Gastroesophageal sphincter (tissue), 4 donors: Measurements from ENCODE around the gene CRYL1. TPM values are rescaled to one million over a fixed set of nuclear protein-coding genes. Genes with fewer than 3 reads are reported as not detected.

Experiments
- ATAC-seq: fragments of 150-250 bp; one replicate; pipeline ENCODE4 v1.9.1; 2016; ENCODE audit warnings: mild to moderate bottlenecking, moderate library complexity
- H3K27ac ChIP-seq, 4 donors: fragments of 200-600 bp; sonication (generic) in 3 of 4; 1 replicate in 3 of 4; 2 replicates in 1 of 4; pipeline ENCODE4 v1.5.1; 2016 to 2019
- H3K27me3 ChIP-seq: fragments of 200-600 bp; sonication (generic); one replicate; pipeline ENCODE4 v1.5.1; 2019
- H3K36me3 ChIP-seq, 2 donors: fragments of 200-600 bp; sonication (generic); one replicate each; pipeline ENCODE4 v1.5.1; 2019; ENCODE audit warnings: control low read depth in 1 of 2
- H3K4me1 ChIP-seq, 3 donors: fragments of 200-600 bp; sonication (generic); 1 replicate in 2 of 3; 2 replicates in 1 of 3; pipeline ENCODE4 v1.5.1; 2016 to 2019; ENCODE audit warnings: control low read depth in 2 of 3
- H3K4me3 ChIP-seq, 2 donors: fragments of 200-600 bp; sonication (generic); one replicate each; pipeline ENCODE4 v1.5.1; 2019; ENCODE audit warnings: mild to moderate bottlenecking in 1 of 2, moderate library complexity in 1 of 2
- H3K9me3 ChIP-seq, 3 donors: fragments of 200-600 bp; sonication (generic); one replicate each; pipeline ENCODE4 v1.5.1; 2017 to 2019; ENCODE audit warnings: control low read depth in 2 of 3
- EP300 ChIP-seq: sonication (generic); formaldehyde crosslinking; IDR thresholded peaks from one replicate; pipeline ENCODE4 v1.6.1; 2017; ENCODE audit warnings: antibody characterized with exemption, mild to moderate bottlenecking
- POLR2A ChIP-seq, 2 donors: fragments of 450-650 bp; IDR thresholded peaks; one replicate each; pipeline ENCODE4 v1.6.1; 2017; ENCODE audit warnings: antibody characterized with exemption in 2 of 2, mild to moderate bottlenecking in 2 of 2, moderate library complexity in 1 of 2
- POLR2AphosphoS5 ChIP-seq: sonication (generic); formaldehyde crosslinking; IDR thresholded peaks from one replicate; pipeline ENCODE4 v1.6.1; 2017; ENCODE audit warnings: antibody characterized with exemption
- WGBS, 2 donors: methylation state at CpG; one replicate each; pipeline ENCODE4 v1.1.5; 2018; ENCODE audit warnings: low coverage in 1 of 2; 5-methylcytosine and 5-hydroxymethylcytosine counted together
- total RNA-seq, 4 donors: library from RNA; depleted of rRNA; stranded (reverse); fragments of >200 nt; gene quantifications; one replicate each; pipeline ENCODE4 v1.1.0, GENCODE V29; 2016
- TF ChIP-seq, protein P1 (sequence below), 4 experiments: fragments of 200-600 bp in 2 of 4; fragments of 450-650 bp in 2 of 4; sonication (generic) in 1 of 4; IDR thresholded peaks; one replicate each; pipeline ENCODE4 v1.5.1; 2017 to 2019; ENCODE audit warnings: antibody characterized with exemption in 4 of 4, mild to moderate bottlenecking in 2 of 4, moderate library complexity in 2 of 4

The CRYL1 gene
- total RNA-seq, 4 donors from 2014 or later, result 45.9 to 55.9 (median 47.0) TPM

DNA sequence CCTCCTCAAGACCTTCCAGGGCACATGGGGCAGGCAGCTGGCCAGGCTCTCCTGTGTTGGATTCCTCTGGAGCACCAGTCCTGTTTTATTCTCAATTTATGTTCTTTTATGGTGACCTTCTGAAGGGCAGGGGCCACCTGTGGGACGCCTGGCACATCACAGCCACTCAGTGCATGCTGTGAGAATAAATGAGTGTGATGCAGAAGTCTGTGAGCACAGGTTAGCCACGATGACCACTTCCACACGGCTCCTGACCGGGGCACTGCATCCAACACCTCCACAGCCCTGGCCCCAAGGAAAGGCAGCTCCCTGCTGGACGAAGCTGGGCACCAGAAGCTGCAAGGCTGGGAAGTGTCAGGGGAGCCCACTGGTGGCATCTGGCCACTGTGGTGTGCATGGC, 122.8 kb downstream of the CRYL1 start:
- TF ChIP-seq, protein P1, sequence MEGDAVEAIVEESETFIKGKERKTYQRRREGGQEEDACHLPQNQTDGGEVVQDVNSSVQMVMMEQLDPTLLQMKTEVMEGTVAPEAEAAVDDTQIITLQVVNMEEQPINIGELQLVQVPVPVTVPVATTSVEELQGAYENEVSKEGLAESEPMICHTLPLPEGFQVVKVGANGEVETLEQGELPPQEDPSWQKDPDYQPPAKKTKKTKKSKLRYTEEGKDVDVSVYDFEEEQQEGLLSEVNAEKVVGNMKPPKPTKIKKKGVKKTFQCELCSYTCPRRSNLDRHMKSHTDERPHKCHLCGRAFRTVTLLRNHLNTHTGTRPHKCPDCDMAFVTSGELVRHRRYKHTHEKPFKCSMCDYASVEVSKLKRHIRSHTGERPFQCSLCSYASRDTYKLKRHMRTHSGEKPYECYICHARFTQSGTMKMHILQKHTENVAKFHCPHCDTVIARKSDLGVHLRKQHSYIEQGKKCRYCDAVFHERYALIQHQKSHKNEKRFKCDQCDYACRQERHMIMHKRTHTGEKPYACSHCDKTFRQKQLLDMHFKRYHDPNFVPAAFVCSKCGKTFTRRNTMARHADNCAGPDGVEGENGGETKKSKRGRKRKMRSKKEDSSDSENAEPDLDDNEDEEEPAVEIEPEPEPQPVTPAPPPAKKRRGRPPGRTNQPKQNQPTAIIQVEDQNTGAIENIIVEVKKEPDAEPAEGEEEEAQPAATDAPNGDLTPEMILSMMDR (IDR thresholded peaks at IDR 0.05), result no peak
- TF ChIP-seq POLR2A (IDR thresholded peaks at IDR 0.05) (no peak), EP300 (no peak), POLR2AphosphoS5 (no peak)
- H3K4me1 ChIP-seq, result no peaks in the 10 kb centered on the region
- no peak overlapping the region for H3K27ac ChIP-seq
- peaks cover 0 to 56% of the 10 kb centered on the region in 2 donors for H3K36me3 ChIP-seq
- ATAC-seq, result no peak
- no peaks in the 10 kb centered on the region for H3K27me3 ChIP-seq
- WGBS, 2 donors, result 88% methylated on average over 3 of the region's 5 CpGs; no CpG with 5 or more reads in 1 of the 2 donors
- no peaks in the 10 kb centered on the region for H3K9me3 ChIP-seq
- H3K4me3 ChIP-seq, result no peak overlapping the region

DNA sequence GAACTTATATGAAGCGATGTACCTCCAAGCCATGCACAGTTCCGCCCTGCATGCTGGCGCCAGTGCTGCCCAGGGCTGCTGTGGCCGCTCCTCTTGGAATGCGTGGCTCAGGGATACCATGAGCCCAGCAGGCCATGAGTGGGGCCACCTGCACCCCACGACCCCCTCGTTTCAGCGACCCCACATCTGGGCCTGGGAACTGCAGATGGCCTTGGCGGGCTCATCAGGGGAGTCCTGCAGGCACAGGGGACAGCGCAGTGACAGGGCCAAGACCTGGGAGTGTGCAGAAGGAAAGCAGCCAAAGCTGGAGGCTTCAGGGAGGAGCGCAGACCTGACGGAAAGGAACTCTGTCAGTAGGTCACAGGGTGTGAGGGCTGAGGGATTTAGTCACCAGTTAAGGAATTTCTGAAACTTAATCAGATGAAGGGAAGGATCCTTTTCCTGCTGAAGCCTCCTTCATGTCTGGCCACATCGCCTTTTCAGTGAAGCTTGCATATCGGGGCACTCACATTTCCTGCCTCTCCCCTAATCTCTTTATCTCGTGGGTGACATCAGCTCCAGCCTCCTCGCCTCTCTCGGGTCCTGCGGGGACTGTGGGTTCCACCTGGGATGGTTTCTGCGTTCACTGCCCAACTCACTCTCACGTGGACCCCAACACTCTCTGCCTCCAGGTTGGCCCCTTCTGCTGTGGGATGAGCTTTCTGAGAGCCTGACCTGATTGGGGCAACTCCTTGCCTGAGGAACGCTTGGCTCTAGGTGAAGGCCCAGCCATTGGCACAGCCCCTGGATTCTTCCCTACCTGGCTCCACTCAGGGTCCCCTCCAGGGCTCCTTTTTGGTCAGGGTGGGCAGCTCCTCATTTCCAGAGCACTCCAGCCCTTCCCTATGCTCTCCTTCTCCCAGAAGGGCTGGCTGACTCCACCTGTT, 123.5 kb downstream of the CRYL1 start:
- 71 to 76% methylated on average over 5 to 13 of the region's 21 CpGs for WGBS, 2 donors
- no peaks in the 10 kb centered on the region for H3K27me3 ChIP-seq
- ATAC-seq, result no peak
- no peak overlapping the region for H3K27ac ChIP-seq
- H3K4me1 ChIP-seq, result no peaks in the 10 kb centered on the region
- H3K36me3 ChIP-seq, result peaks cover 0 to 52% of the 10 kb centered on the region in 2 donors
- no peaks in the 10 kb centered on the region for H3K9me3 ChIP-seq
- TF ChIP-seq POLR2AphosphoS5, result no peak
- TF ChIP-seq, protein P1 (IDR thresholded peaks at IDR 0.05), result no peak
- TF ChIP-seq POLR2A (IDR thresholded peaks at IDR 0.05), result no peak
- TF ChIP-seq EP300, result no peak
- H3K4me3 ChIP-seq, result no peak overlapping the region

DNA sequence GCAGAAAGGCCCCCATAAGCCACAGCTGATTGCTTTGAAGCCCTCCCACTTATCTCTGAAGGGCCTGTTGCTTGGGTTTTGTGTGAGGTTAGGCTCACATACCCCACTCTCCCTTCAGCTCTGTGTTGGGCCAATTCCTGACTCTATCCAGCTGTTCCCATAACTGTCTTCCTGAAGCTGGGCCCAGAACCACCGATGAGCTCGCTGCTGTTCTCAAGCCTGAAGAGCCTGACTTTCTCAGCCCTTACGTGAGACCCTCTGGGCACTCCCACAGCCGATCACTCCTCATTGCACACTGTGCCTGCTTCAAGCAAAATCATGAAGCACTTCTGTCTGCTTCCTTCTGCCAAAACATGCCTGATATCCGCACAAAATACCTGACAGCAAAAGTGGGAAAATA, 124.1 kb downstream of the CRYL1 start:
- Histone ChIP-seq H3K4me1 (no peaks in the 10 kb centered on the region), H3K36me3 (peaks cover 0 to 48% of the 10 kb centered on the region in 2 donors), H3K27ac (no peak overlapping the region), H3K9me3 (no peaks in the 10 kb centered on the region), H3K27me3 (no peaks in the 10 kb centered on the region), H3K4me3 (no peak overlapping the region)
- WGBS, 2 donors, result 66% methylated on average over 3 of the region's 5 CpGs; no CpG with 5 or more reads in 1 of the 2 donors
- TF ChIP-seq POLR2AphosphoS5 (no peak), EP300 (no peak)
- TF ChIP-seq, protein P1 (IDR thresholded peaks at IDR 0.05), result no peak
- ATAC-seq, result no peak

DNA sequence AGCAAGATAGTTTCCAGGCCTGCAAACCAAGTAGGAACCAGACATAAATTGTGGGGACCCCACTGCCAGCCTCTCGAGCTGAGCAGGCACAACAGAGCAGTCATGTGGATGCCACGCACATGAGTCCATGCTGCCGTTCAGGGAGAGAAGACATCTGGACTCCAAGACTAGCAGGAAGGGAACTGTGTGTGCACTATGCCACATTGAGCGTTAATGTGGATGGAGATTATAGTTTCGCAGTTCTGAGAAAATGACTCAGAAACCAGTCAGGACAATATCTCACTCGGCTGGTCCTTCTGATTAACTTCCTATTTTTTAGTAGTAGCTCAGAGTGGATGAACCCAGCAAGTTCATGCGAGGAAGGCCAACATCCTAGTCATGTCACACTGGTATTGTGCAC, 124.9 kb downstream of the CRYL1 start:
- no peak overlapping the region for H3K4me3 ChIP-seq
- ATAC-seq, result no peak
- WGBS, 2 donors, result 52 to 67% methylated on average over 4 to 7 of the region's 7 CpGs
- H3K4me1 ChIP-seq, result no peaks in the 10 kb centered on the region
- TF ChIP-seq POLR2A (IDR thresholded peaks at IDR 0.05), result no peak
- no peak for TF ChIP-seq EP300
- TF ChIP-seq, protein P1 (IDR thresholded peaks at IDR 0.05), result no peak
- TF ChIP-seq POLR2AphosphoS5, result no peak
- no peaks in the 10 kb centered on the region for H3K27me3 ChIP-seq
- H3K27ac ChIP-seq, result no peak overlapping the region
- no peaks in the 10 kb centered on the region for H3K9me3 ChIP-seq
- H3K36me3 ChIP-seq, result peaks cover 0 to 43% of the 10 kb centered on the region in 2 donors

DNA sequence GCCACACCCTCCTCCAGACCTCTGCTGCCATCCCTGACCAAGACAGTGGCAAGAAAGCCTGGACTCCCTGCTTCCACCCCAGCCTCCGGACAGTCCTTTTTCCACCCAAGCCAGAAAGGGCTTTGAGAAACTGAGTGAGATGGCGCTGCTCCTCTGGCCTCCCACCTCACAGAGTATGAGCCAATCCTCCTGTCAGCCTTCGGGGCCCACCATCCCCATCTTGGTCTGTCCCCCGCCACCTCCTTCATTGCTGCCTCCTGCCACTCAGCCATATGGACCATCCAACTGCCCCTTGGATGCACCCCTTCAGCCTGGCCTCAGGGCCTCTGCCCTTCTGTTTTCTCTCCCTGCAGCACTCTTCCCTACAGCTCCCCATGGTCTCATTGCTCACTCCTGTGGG, 125.7 kb downstream of the CRYL1 start:
- H3K9me3 ChIP-seq, result no peaks in the 10 kb centered on the region
- WGBS, 2 donors, result 90 to 92% methylated on average over 3 to 4 of the region's 4 CpGs
- no peak for ATAC-seq
- no peak overlapping the region for H3K27ac ChIP-seq
- peaks cover 0 to 35% of the 10 kb centered on the region in 2 donors for H3K36me3 ChIP-seq
- TF ChIP-seq POLR2AphosphoS5 (no peak), EP300 (no peak), POLR2A (IDR thresholded peaks at IDR 0.05) (no peak)
- TF ChIP-seq, protein P1 (IDR thresholded peaks at IDR 0.05), result no peak
- H3K4me1 ChIP-seq, result no peaks in the 10 kb centered on the region
- no peak overlapping the region for H3K4me3 ChIP-seq
- no peaks in the 10 kb centered on the region for H3K27me3 ChIP-seq
